AG04450 (cell line): ENCODE results near the gene MON1B. TPM values are rescaled to one million over a fixed set of nuclear protein-coding genes. Genes with fewer than 3 reads are reported as not detected.
A peak's percentile ranks its signal among the peaks of the same experiment; 100 is the strongest.

ENCODE experiments used
- CTCF ChIA-PET: fragments of 300-600, 350-600 bp; formaldehyde crosslinking; extraction: SDS; loops from one replicate; lab custom pipeline; 2022; ENCODE audit warnings: antibody characterized with exemption, inconsistent platforms; lab: Charles Lee
- POLR2A ChIA-PET: fragments of 350-600 bp; formaldehyde crosslinking; extraction: SDS; loops from one replicate; lab custom pipeline; 2021; ENCODE audit warnings: antibody characterized with exemption, inconsistent platforms; lab: Yijun Ruan, JAX
- DNase-seq: peaks from one replicate; pipeline ENCODE4 v3.0.0-alpha.2; 2011; ENCODE audit warnings: low read depth, low spot score
- H3K27ac ChIP-seq: one replicate; pipeline ENCODE4 v1.5.1; 2012; ENCODE audit warnings: low read depth, low read length, control low read depth
- H3K27me3 ChIP-seq: one replicate; pipeline ENCODE4 v1.6.0; 2012; ENCODE audit warnings: low read length; ENCODE audit not compliant: control insufficient read depth, insufficient read depth
- H3K4me3 ChIP-seq: 2 replicates; pipeline ENCODE4 v1.5.1; 2011; ENCODE audit warnings: mild to moderate bottlenecking, low read depth, low read length, control low read depth
- H3K9me3 ChIP-seq: 2 replicates; pipeline ENCODE4 v1.5.1; 2012; ENCODE audit warnings: low read length; ENCODE audit not compliant: control insufficient read depth, insufficient read depth
- polyA plus RNA-seq: library from polyadenylated mRNA; depleted of rRNA; stranded (reverse); fragments of >200 nt; gene quantifications from 2 replicates; pipeline ENCODE4 v1.2.3, GENCODE V29; 2011
- TF ChIP-seq, protein P1 (sequence below): IDR thresholded peaks from 2 replicates; pipeline ENCODE4 v1.5.1; 2011; ENCODE audit warnings: low read depth, low read length, control low read depth, inconsistent platforms

Gene MON1B
- polyA plus RNA-seq, 1 experiment, result 10.9 TPM

DNA sequence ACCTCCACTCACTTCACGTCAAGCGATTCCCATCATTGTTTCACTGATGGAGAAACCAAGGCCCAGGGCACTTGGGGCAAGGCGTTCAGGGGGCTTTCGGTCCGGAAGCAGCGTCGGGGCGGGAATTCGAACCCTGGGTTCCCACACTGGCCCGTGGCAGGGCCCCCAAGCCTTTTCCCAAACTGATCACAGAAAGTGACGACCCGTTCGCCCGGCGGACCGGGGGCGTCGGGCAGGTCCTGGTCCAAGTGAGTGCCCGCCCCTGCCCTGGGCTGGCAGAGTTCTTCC, 856 bp upstream of the MON1B start:
- TF ChIP-seq, protein P1, sequence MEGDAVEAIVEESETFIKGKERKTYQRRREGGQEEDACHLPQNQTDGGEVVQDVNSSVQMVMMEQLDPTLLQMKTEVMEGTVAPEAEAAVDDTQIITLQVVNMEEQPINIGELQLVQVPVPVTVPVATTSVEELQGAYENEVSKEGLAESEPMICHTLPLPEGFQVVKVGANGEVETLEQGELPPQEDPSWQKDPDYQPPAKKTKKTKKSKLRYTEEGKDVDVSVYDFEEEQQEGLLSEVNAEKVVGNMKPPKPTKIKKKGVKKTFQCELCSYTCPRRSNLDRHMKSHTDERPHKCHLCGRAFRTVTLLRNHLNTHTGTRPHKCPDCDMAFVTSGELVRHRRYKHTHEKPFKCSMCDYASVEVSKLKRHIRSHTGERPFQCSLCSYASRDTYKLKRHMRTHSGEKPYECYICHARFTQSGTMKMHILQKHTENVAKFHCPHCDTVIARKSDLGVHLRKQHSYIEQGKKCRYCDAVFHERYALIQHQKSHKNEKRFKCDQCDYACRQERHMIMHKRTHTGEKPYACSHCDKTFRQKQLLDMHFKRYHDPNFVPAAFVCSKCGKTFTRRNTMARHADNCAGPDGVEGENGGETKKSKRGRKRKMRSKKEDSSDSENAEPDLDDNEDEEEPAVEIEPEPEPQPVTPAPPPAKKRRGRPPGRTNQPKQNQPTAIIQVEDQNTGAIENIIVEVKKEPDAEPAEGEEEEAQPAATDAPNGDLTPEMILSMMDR, result no peak
- DNase-seq, result no peak
- POLR2A ChIA-PET, result no interaction called here
- CTCF ChIA-PET, result no interaction called here
- Histone ChIP-seq H3K27me3 (peaks cover 2% of the 10 kb centered on the region), H3K9me3 (peaks cover 5% of the 10 kb centered on the region; the same call in 1 of the 2 replicates), H3K27ac (peak overlapping the region; percentile 39), H3K4me3 (peak overlapping the region; percentile 95)

DNA sequence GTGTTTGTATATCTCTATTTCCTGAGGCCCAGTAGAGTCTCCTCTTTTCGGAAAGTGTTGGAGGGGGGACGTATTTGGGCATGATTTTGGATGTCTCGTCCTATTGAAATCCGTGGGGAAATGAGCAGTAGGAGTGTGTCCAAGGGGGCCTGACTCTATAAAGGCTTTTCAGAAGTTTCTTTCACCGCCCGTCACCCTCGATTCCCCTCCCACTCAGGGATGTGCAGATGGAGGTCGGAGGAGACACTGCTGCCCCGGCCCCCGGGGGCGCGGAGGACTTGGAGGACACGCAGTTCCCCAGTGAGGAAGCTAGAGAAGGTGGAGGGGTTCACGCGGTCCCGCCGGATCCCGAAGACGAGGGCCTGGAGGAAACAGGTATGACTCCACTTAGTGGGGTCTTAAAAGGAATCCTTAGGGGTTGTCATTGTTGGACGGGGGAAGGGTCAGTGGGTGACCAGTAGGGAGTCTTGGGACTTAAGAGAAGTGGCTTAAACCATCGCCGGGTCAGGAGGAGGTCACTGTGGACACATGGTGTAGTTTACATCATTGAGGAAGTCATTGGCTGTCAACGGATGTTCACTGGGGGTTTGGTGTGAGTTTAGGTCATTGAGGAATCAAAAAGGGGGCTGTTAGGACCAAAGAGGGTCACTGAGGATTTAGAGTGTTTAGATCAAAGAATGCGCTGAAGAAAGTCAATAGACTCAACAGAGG, 424 bp downstream of the MON1B start:
- peaks cover 2% of the 10 kb centered on the region for H3K27me3 ChIP-seq
- no peak for DNase-seq
- ChIA-PET POLR2A (no interaction called here), CTCF (interaction anchor here (0.7 to 1.0 kb wide), 2 partner anchors 20 to 533 kb away, joined by 3 to 4 read pairs; no protein-coding TSS in a partner anchor)
- TF ChIP-seq, protein P1, result no peak
- H3K4me3 ChIP-seq, result peak overlapping the region; percentile 95
- H3K27ac ChIP-seq, result peak overlapping the region; percentile 96
- H3K9me3 ChIP-seq, result peaks cover 5% of the 10 kb centered on the region; the same call in 1 of the 2 replicates

- TF ChIP-seq, protein P1, result no peak
- Histone ChIP-seq H3K9me3 (peaks cover 5% of the 10 kb centered on the region; the same call in 1 of the 2 replicates), H3K27ac (no peak overlapping the region), H3K27me3 (peaks cover 2% of the 10 kb centered on the region), H3K4me3 (no peak overlapping the region)
- DNase-seq, result no peak
- CTCF ChIA-PET, result no interaction called here
- POLR2A ChIA-PET, result no interaction called here
These were observed 2.4 kb downstream of the MON1B start for GRCh38 chr16:77193377-77193776.

GRCh38 chr16:77194295-77195231, 3.6 kb downstream of the MON1B start:
- CTCF ChIA-PET, result no interaction called here
- no peak for DNase-seq
- Histone ChIP-seq H3K9me3 (peaks cover 5% of the 10 kb centered on the region; the same call in 1 of the 2 replicates), H3K4me3 (no peak overlapping the region), H3K27me3 (no peaks in the 10 kb centered on the region), H3K27ac (no peak overlapping the region)
- TF ChIP-seq, protein P1, result no peak
- POLR2A ChIA-PET, result no interaction called here

DNA sequence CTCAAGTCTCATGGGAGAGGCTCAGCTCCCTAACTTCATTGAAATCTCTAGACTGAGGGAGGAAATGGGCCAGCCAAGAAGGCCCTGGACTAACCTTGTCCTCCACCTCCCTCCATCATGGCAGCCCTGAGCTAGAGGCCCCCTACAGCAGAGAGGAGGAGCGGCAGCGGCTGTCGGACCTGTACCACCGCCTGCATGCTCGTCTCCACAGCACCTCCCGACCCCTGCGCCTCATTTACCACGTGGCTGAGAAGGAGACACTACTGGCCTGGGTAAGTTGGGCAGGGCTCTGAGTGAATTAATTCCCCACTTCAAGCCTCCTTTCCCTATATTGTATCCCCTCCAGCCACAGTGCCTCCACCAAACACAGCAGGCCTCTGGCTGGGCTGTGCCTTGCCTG, 4.4 kb downstream of the MON1B start:
- POLR2A ChIA-PET, result no interaction called here
- DNase-seq, result no peak
- no peak overlapping the region for H3K27ac ChIP-seq
- no peak overlapping the region for H3K4me3 ChIP-seq
- H3K27me3 ChIP-seq, result no peaks in the 10 kb centered on the region
- CTCF ChIA-PET, result no interaction called here
- TF ChIP-seq, protein P1, result no peak
- peaks cover 3% of the 10 kb centered on the region; the same call in 1 of the 2 replicates for H3K9me3 ChIP-seq
